Smooth muscle cell (in vitro differentiated cells): ENCODE measurements around the gene HMOX1. TPM values are rescaled to one million over a fixed set of nuclear protein-coding genes. Genes with fewer than 3 reads are reported as not detected.

Source experiments
- DNase-seq: peaks from one replicate; lab custom pipeline; 2025; ENCODE audit not compliant: unreplicated experiment; lab: John Stamatoyannopoulos, UW
- H2AFZ ChIP-seq: fragments of 200-600 bp; sonication (generic); 2 replicates; pipeline ENCODE4 v1.6.0; 2016; ENCODE audit warnings: antibody characterized with exemption, low read depth, mild to moderate bottlenecking
- H3F3A ChIP-seq: fragments of 200-600 bp; sonication (generic); 2 replicates; pipeline ENCODE4 v1.6.0; 2017; ENCODE audit warnings: antibody characterized with exemption, low read depth
- H3K27ac ChIP-seq: fragments of 200-600 bp; sonication (generic); 2 replicates; pipeline ENCODE4 v1.5.1; 2016; ENCODE audit warnings: low read depth, mild to moderate bottlenecking
- H3K27me3 ChIP-seq: fragments of 200-600 bp; sonication (generic); 2 replicates; pipeline ENCODE4 v1.6.1; 2016; ENCODE audit warnings: low read depth, mild to moderate bottlenecking
- H3K36me3 ChIP-seq: fragments of 200-600 bp; sonication (generic); 2 replicates; pipeline ENCODE4 v1.5.1; 2016; ENCODE audit warnings: low read depth
- H3K4me1 ChIP-seq: fragments of 200-600 bp; sonication (generic); 2 replicates; pipeline ENCODE4 v1.5.1; 2016; ENCODE audit warnings: low read depth
- H3K4me2 ChIP-seq: fragments of 200-600 bp; sonication (generic); 2 replicates; pipeline ENCODE4 v1.6.0; 2016; ENCODE audit warnings: mild to moderate bottlenecking
- H3K4me3 ChIP-seq: fragments of 200-600 bp; sonication (generic); 2 replicates; pipeline ENCODE4 v1.5.1; 2016; ENCODE audit warnings: mild to moderate bottlenecking
- H3K79me2 ChIP-seq: fragments of 200-600 bp; sonication (generic); 2 replicates; pipeline ENCODE4 v1.6.0; 2016; ENCODE audit warnings: low read depth, mild to moderate bottlenecking
- H3K9ac ChIP-seq: fragments of 200-600 bp; sonication (generic); 2 replicates; pipeline ENCODE4 v1.6.0; 2016; ENCODE audit warnings: low read depth
- H3K9me3 ChIP-seq: fragments of 200-600 bp; sonication (generic); replicated peaks from 2 replicates; pipeline ENCODE4 v1.5.1; 2016; ENCODE audit warnings: low read depth
- H4K20me1 ChIP-seq: fragments of 200-600 bp; sonication (generic); 2 replicates; pipeline ENCODE4 v1.6.0; 2016; ENCODE audit warnings: low read depth
- WGBS: methylation state at CpG from one replicate; pipeline ENCODE4 v1.1.7; 2016; ENCODE audit warnings: low lambda C conversion rate; 5-methylcytosine and 5-hydroxymethylcytosine counted together
- polyA plus RNA-seq: library from polyadenylated mRNA; unstranded; fragments of >200 nt; fragmentation: Nextera tagmentation; extraction: Ambion mirVana; gene quantifications from 2 replicates; pipeline ENCODE4 v1.2.1, GENCODE V29; 2016
- total RNA-seq: library from RNA; depleted of rRNA; stranded (reverse); fragments of >200 nt; gene quantifications from 2 replicates; pipeline ENCODE4 v1.2.3, GENCODE V29; 2014
- TF ChIP-seq, protein P1 (sequence below): fragments of 200-600 bp; sonication (generic); IDR thresholded peaks from 2 replicates; pipeline ENCODE4 v1.5.1; 2017; ENCODE audit warnings: borderline replicate concordance, mild to moderate bottlenecking, antibody characterized with exemption; ENCODE audit not compliant: insufficient read depth, poor library complexity, severe bottlenecking

The HMOX1 gene
- total and polyA plus RNA-seq, 2 experiments from 2014 or later = 7.7 to 13.7 TPM

DNA sequence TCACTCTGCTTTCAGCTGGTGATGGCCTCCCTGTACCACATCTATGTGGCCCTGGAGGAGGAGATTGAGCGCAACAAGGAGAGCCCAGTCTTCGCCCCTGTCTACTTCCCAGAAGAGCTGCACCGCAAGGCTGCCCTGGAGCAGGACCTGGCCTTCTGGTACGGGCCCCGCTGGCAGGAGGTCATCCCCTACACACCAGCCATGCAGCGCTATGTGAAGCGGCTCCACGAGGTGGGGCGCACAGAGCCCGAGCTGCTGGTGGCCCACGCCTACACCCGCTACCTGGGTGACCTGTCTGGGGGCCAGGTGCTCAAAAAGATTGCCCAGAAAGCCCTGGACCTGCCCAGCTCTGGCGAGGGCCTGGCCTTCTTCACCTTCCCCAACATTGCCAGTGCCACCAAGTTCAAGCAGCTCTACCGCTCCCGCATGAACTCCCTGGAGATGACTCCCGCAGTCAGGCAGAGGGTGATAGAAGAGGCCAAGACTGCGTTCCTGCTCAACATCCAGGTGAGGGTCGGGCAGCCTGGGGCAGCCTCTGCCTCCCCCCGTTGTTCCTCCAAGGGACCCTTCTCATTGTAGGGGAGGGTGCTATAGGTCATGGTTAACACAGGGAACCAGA is 5.9 kb downstream of the HMOX1 start:
- WGBS = 94% methylated on average over 19 of the region's 19 CpGs
- Histone ChIP-seq H4K20me1 (no peaks in the 10 kb centered on the region), H3K9me3 (no peaks in the 10 kb centered on the region), H3K4me1 (no peaks in the 10 kb centered on the region), H3K4me3 (no peak overlapping the region), H3K27ac (no peak overlapping the region), H3F3A (no peaks in the 10 kb centered on the region), H3K79me2 (no peaks in the 10 kb centered on the region), H3K27me3 (no peaks in the 10 kb centered on the region), H3K4me2 (no peak overlapping the region), H2AFZ (no peak overlapping the region), H3K36me3 (no peaks in the 10 kb centered on the region), H3K9ac (no peak overlapping the region)
- DNase-seq = no peak
- TF ChIP-seq, protein P1, sequence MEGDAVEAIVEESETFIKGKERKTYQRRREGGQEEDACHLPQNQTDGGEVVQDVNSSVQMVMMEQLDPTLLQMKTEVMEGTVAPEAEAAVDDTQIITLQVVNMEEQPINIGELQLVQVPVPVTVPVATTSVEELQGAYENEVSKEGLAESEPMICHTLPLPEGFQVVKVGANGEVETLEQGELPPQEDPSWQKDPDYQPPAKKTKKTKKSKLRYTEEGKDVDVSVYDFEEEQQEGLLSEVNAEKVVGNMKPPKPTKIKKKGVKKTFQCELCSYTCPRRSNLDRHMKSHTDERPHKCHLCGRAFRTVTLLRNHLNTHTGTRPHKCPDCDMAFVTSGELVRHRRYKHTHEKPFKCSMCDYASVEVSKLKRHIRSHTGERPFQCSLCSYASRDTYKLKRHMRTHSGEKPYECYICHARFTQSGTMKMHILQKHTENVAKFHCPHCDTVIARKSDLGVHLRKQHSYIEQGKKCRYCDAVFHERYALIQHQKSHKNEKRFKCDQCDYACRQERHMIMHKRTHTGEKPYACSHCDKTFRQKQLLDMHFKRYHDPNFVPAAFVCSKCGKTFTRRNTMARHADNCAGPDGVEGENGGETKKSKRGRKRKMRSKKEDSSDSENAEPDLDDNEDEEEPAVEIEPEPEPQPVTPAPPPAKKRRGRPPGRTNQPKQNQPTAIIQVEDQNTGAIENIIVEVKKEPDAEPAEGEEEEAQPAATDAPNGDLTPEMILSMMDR = no peak

DNA sequence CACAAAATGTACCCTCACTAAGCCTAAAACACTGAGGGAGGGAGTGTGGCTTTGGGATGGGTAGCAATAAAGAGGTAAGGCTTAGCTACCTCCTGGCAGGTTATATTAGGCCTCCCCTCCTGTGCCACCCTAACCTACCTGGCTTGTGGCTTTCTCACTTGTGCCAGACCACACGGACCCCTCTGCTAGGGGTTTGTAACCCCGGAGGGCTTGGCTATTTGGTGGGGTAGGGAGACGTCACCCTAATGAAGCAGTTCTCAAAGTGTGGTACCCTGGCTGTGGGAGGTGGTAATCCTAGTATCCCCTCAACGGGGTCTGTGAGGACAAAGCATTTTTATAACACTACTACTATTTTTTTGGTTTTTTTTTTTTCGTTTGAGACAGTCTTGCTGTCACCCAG is 10.0 kb downstream of the HMOX1 start:
- Histone ChIP-seq H3F3A (no peaks in the 10 kb centered on the region), H3K4me3 (no peak overlapping the region), H3K4me1 (no peaks in the 10 kb centered on the region), H3K9me3 (no peaks in the 10 kb centered on the region), H3K27me3 (no peaks in the 10 kb centered on the region), H3K4me2 (no peak overlapping the region), H3K79me2 (no peaks in the 10 kb centered on the region), H2AFZ (no peak overlapping the region), H3K27ac (no peak overlapping the region), H3K36me3 (no peaks in the 10 kb centered on the region), H3K9ac (no peak overlapping the region), H4K20me1 (no peaks in the 10 kb centered on the region)
- TF ChIP-seq, protein P1 = no peak
- no peak for DNase-seq
- 97% methylated on average over 5 of the region's 5 CpGs for WGBS

- DNase-seq = no peak
These were observed 11.5 kb downstream of the HMOX1 start for GRCh38 chr22:35392357-35392756.

More at GRCh38 chr22:35392357-35392756, 11.5 kb downstream of the HMOX1 start:
- Histone ChIP-seq H3K9ac (no peak overlapping the region), H3K36me3 (no peaks in the 10 kb centered on the region), H3K27me3 (no peaks in the 10 kb centered on the region), H3K79me2 (no peaks in the 10 kb centered on the region), H2AFZ (no peak overlapping the region), H3F3A (no peaks in the 10 kb centered on the region), H3K4me2 (no peak overlapping the region), H3K4me1 (no peaks in the 10 kb centered on the region), H3K9me3 (no peaks in the 10 kb centered on the region), H4K20me1 (no peaks in the 10 kb centered on the region), H3K27ac (no peak overlapping the region), H3K4me3 (no peak overlapping the region)
- TF ChIP-seq, protein P1 = no peak
- WGBS = 94% methylated on average over 2 of the region's 2 CpGs
